Vagina (tissue), 2 donors: ENCODE measurements around the gene PLEKHG7.

Experiments used
- CTCF ChIP-seq, 3 experiments: fragments of 450-650 bp in 2 of 3; fragments of 200-600 bp in 1 of 3; sonication (generic) in 1 of 3; IDR thresholded peaks; one replicate each; pipeline ENCODE4 v1.5.1; 2017 to 2019; ENCODE audit warnings: antibody characterized with exemption in 3 of 3, mild to moderate bottlenecking in 2 of 3, moderate library complexity in 2 of 3
- POLR2A ChIP-seq, 2 donors: fragments of 450-650 bp; IDR thresholded peaks; one replicate each; pipeline ENCODE4 v1.6.1; 2017; ENCODE audit warnings: antibody characterized with exemption in 2 of 2, mild to moderate bottlenecking in 2 of 2, moderate library complexity in 2 of 2
- POLR2AphosphoS5 ChIP-seq, 2 donors: sonication (generic); formaldehyde crosslinking; IDR thresholded peaks; one replicate each; pipeline ENCODE4 v1.9.0; 2017; ENCODE audit warnings: antibody characterized with exemption in 2 of 2, mild to moderate bottlenecking in 2 of 2, low read depth in 1 of 2; ENCODE audit not compliant: insufficient read depth in 1 of 2

DNA sequence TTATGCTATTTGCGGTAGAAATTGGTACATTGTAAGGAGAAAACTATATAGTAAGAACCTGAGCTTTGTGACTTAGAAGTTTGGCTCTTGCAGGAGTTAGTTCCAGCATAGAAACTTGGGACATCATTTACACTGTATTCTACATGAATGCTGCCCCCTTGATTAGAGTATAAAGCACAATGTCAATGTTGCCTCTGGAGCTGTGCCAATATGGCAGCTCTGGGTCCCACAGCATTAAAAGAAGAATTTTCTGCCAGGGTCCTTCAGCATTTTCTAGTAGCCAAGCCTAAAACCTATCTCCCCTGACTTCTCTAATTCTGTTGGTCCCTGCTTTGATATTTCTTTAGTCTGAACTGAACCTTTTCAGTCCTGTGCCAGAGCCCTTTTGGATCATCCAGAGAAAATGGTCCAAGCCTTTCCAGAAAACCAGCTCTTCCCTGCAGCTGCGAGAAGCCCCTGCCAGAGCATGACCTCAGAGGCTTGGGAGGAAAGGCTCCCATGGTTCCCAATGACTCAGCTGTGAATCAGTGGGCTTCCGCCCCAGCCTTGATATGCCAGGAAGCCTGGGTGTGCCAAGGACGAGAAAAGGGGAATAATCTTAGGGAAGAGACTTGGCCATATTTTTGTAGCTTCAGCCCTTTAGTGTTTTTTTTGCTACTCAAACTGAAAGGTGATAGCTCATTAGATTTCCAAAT is 43.2 kb downstream of the PLEKHG7 start:
- no peak for TF ChIP-seq CTCF (IDR thresholded peaks at IDR 0.05)
- no peak for TF ChIP-seq POLR2A (IDR thresholded peaks at IDR 0.05)
- peak; percentile 37 to 52 for TF ChIP-seq POLR2AphosphoS5 (IDR thresholded peaks at IDR 0.05; ENCODE audit: insufficient read depth in 1 of 2, low read depth in 1 of 2)
